Inferior parietal cortex (tissue), 1 donor: ENCODE measurements around the gene EEPD1.

Experiments used
- DNase-seq: peaks from one replicate; pipeline ENCODE4 v3.0.0-alpha.2; 2016; ENCODE audit errors: extremely low spot score

EEPD1 gene

GRCh38 chr7:36253699-36254098, 100.6 kb downstream of the EEPD1 start:
- DNase-seq, result no peak

GRCh38 chr7:36258510-36259259, 105.6 kb downstream of the EEPD1 start:
- peak; percentile 47 for DNase-seq

- DNase-seq, result no peak
Measured at GRCh38 chr7:36260481-36260880, 107.4 kb downstream of the EEPD1 start.

GRCh38 chr7:36261019-36261754, 108.1 kb downstream of the EEPD1 start:
- no peak for DNase-seq

- DNase-seq, result no peak
Measured at GRCh38 chr7:36262309-36263094, 109.4 kb downstream of the EEPD1 start.

GRCh38 chr7:36263095-36263484, 110.0 kb downstream of the EEPD1 start:
- DNase-seq, result no peak

- peak; percentile 29 for DNase-seq
Measured at GRCh38 chr7:36264123-36264801, 111.2 kb downstream of the EEPD1 start.

GRCh38 chr7:36264913-36265516, 112.0 kb downstream of the EEPD1 start:
- no peak for DNase-seq

- DNase-seq, result no peak
Measured at GRCh38 chr7:36265680-36266079, 112.6 kb downstream of the EEPD1 start.

- DNase-seq, result no peak
Measured at GRCh38 chr7:36266190-36266589, 113.1 kb downstream of the EEPD1 start.

- no peak for DNase-seq
Measured at GRCh38 chr7:36266683-36267082, 113.6 kb downstream of the EEPD1 start.

GRCh38 chr7:36272211-36272566, 119.1 kb downstream of the EEPD1 start:
- no peak for DNase-seq

- DNase-seq, result no peak
Measured at GRCh38 chr7:36272567-36273269, 119.7 kb downstream of the EEPD1 start.

GRCh38 chr7:36273836-36274235, 120.8 kb downstream of the EEPD1 start:
- DNase-seq, result no peak

GRCh38 chr7:36275735-36276284, 122.8 kb downstream of the EEPD1 start:
- DNase-seq, result no peak

GRCh38 chr7:36276428-36277248, 123.6 kb downstream of the EEPD1 start:
- DNase-seq, result no peak

- DNase-seq, result no peak
Measured at GRCh38 chr7:36277249-36277542, 124.1 kb downstream of the EEPD1 start.

GRCh38 chr7:36278069-36278619, 125.1 kb downstream of the EEPD1 start:
- DNase-seq, result no peak

GRCh38 chr7:36278620-36279172, 125.6 kb downstream of the EEPD1 start:
- no peak for DNase-seq
